ENCODE data around the gene ERC2.

ERC2 gene

GRCh38 chr3:55907616-55908015 lies 560.7 kb downstream of the ERC2 start:
- intact Hi-C loops (cut with DNase I) = no loop called here
- no peak for DNase-seq

- intact Hi-C loops (cut with DNase I) = no loop called here
- DNase-seq = no peak
These were observed 561.4 kb downstream of the ERC2 start for GRCh38 chr3:55906896-55907295.

GRCh38 chr3:55904716-55905115 lies 563.6 kb downstream of the ERC2 start:
- no peak for DNase-seq
- intact Hi-C loops (cut with DNase I) = no loop called here

GRCh38 chr3:55903680-55904079 lies 564.6 kb downstream of the ERC2 start:
- DNase-seq = no peak
- intact Hi-C loops (cut with DNase I) = no loop called here

- intact Hi-C loops (cut with DNase I) = no loop called here
- DNase-seq = no peak
These were observed 565.9 kb downstream of the ERC2 start for GRCh38 chr3:55902221-55902900.

GRCh38 chr3:55899887-55900286 lies 568.4 kb downstream of the ERC2 start:
- intact Hi-C loops (cut with DNase I) = no loop called here
- no peak for DNase-seq

GRCh38 chr3:55897573-55898224 lies 570.6 kb downstream of the ERC2 start:
- no peak for DNase-seq
- intact Hi-C loops (cut with DNase I) = no loop called here

- no peak for DNase-seq
- intact Hi-C loops (cut with DNase I) = no loop called here
These were observed 572.2 kb downstream of the ERC2 start for GRCh38 chr3:55895897-55896566.

GRCh38 chr3:55894605-55895004 lies 573.7 kb downstream of the ERC2 start:
- intact Hi-C loops (cut with DNase I) = no loop called here
- DNase-seq = no peak

- no peak for DNase-seq
- intact Hi-C loops (cut with DNase I) = no loop called here
These were observed 575.1 kb downstream of the ERC2 start for GRCh38 chr3:55893045-55893664.

- no peak for DNase-seq
- intact Hi-C loops (cut with DNase I) = no loop called here
These were observed 577.2 kb downstream of the ERC2 start for GRCh38 chr3:55891106-55891505.

- intact Hi-C loops (cut with DNase I) = no loop called here
- peak in 3 of 10 donors; percentile 7 to 70 (median 69) for DNase-seq
These were observed 579.9 kb downstream of the ERC2 start for GRCh38 chr3:55888282-55888885.

GRCh38 chr3:55885721-55886120 lies 582.5 kb downstream of the ERC2 start:
- intact Hi-C loops (cut with DNase I) = no loop called here
- no peak for DNase-seq

- DNase-seq = no peak
- intact Hi-C loops (cut with DNase I) = no loop called here
These were observed 583.6 kb downstream of the ERC2 start for GRCh38 chr3:55884491-55885285.

GRCh38 chr3:55884066-55884465 lies 584.2 kb downstream of the ERC2 start:
- DNase-seq = no peak

GRCh38 chr3:55882006-55882405 lies 586.3 kb downstream of the ERC2 start:
- intact Hi-C loops (cut with DNase I) = no loop called here
- DNase-seq = no peak

More at GRCh38 chr3:55884066-55884465, 584.2 kb downstream of the ERC2 start:
- intact Hi-C loops (cut with DNase I) = no loop called here

- DNase-seq = no peak
- intact Hi-C loops (cut with DNase I) = no loop called here
These were observed 587.9 kb downstream of the ERC2 start for GRCh38 chr3:55880357-55880756.

GRCh38 chr3:55879901-55880331 lies 588.4 kb downstream of the ERC2 start:
- intact Hi-C loops (cut with DNase I) = no loop called here
- no peak for DNase-seq

GRCh38 chr3:55877703-55878102 lies 590.6 kb downstream of the ERC2 start:
- DNase-seq = no peak
- intact Hi-C loops (cut with DNase I) = no loop called here

GRCh38 chr3:55876560-55876959 lies 591.7 kb downstream of the ERC2 start:
- DNase-seq = no peak
- intact Hi-C loops (cut with DNase I) = no loop called here
